OCI-LY3 (cell line): ENCODE measurements around the gene A3GALT2.

Experiments used
- H2AFZ ChIP-seq: fragments of 200-600, 300-600 bp; shearing (Covaris generic); 2 replicates; pipeline ENCODE4 v1.6.0; 2014; ENCODE audit warnings: antibody characterized with exemption, low read depth, low read length
- H3K27ac ChIP-seq: fragments of 200-600, 300-600 bp; sonication (generic); 2 replicates; pipeline ENCODE4 v1.5.1; 2014; ENCODE audit warnings: mild to moderate bottlenecking, low read length, moderate library complexity, mixed read lengths
- H3K27me3 ChIP-seq: fragments of 200-600, 300-600 bp; sonication (generic); 2 replicates; pipeline ENCODE4 v1.6.1; 2014; ENCODE audit warnings: low read depth, low read length, mixed read lengths
- H3K36me3 ChIP-seq: fragments of 200-600, 300-600 bp; sonication (generic); replicated peaks from 2 replicates; pipeline ENCODE3; 2014; ENCODE audit warnings: low read depth, low read length, mixed read lengths
- H3K4me1 ChIP-seq: fragments of 300-600, 200-600 bp; sonication (generic); 2 replicates; pipeline ENCODE4 v1.6.1; 2014; ENCODE audit warnings: low read length, mixed read lengths
- H3K4me2 ChIP-seq: fragments of 200-600, 300-600 bp; sonication (generic); 2 replicates; pipeline ENCODE4 v1.6.1; 2014; ENCODE audit warnings: low read length, mixed read lengths
- H3K4me3 ChIP-seq: fragments of 300-600, 200-600 bp; sonication (generic); 2 replicates; pipeline ENCODE4 v1.5.1; 2014; ENCODE audit warnings: antibody characterized with exemption, mild to moderate bottlenecking, low read length, moderate library complexity
- H3K79me2 ChIP-seq: fragments of 300-600, 200-600 bp; shearing (Covaris generic); 2 replicates; pipeline ENCODE4 v1.6.1; 2014; ENCODE audit warnings: mild to moderate bottlenecking, low read length, mixed read lengths
- H3K9ac ChIP-seq: fragments of 300-600, 200-600 bp; shearing (Covaris generic); 2 replicates; pipeline ENCODE4 v1.6.0; 2014; ENCODE audit warnings: mild to moderate bottlenecking, low read length, moderate library complexity
- H3K9me3 ChIP-seq: fragments of 200-600, 300-600 bp; shearing (Covaris generic); 2 replicates; pipeline ENCODE4 v1.6.1; 2014; ENCODE audit warnings: low read length, mixed read lengths; ENCODE audit not compliant: insufficient read depth
- H4K20me1 ChIP-seq: fragments of 200-600, 300-600 bp; sonication (generic); 2 replicates; pipeline ENCODE4 v1.6.1; 2016; ENCODE audit warnings: low read length, mixed read lengths; ENCODE audit not compliant: insufficient read depth
- CTCF ChIP-seq: fragments of 200-600, 300-600 bp; sonication (generic); IDR thresholded peaks from 2 replicates; pipeline ENCODE4 v1.5.1; 2014; ENCODE audit warnings: antibody characterized with exemption, low read length, low read depth
- EZH2phosphoT487 ChIP-seq: fragments of 200-600 bp; shearing (Covaris generic); IDR thresholded peaks from 2 replicates; pipeline ENCODE4 v1.6.1; 2018; ENCODE audit warnings: antibody characterized with exemption, mixed run types, low read depth

A3GALT2 gene

GRCh38 chr1:33322870-33323585, 2.1 kb upstream of the A3GALT2 start:
- Histone ChIP-seq H3K27ac (no peak overlapping the region), H3K9ac (no peak overlapping the region), H3K79me2 (no peaks in the 10 kb centered on the region), H3K4me2 (no peak overlapping the region), H3K9me3 (no peaks in the 10 kb centered on the region), H3K27me3 (no peaks in the 10 kb centered on the region), H3K36me3 (no peaks in the 10 kb centered on the region), H2AFZ (no peak overlapping the region), H3K4me1 (no peaks in the 10 kb centered on the region), H3K4me3 (no peak overlapping the region), H4K20me1 (no peaks in the 10 kb centered on the region)
- TF ChIP-seq EZH2phosphoT487 (no peak), CTCF (no peak)

GRCh38 chr1:33322109-33322508, 1.2 kb upstream of the A3GALT2 start:
- H3K27me3 ChIP-seq = no peaks in the 10 kb centered on the region
- no peak overlapping the region for H2AFZ ChIP-seq
- TF ChIP-seq EZH2phosphoT487 (no peak), CTCF (no peak)
- H3K79me2 ChIP-seq = no peaks in the 10 kb centered on the region
- no peak overlapping the region for H3K4me2 ChIP-seq
- H3K9ac ChIP-seq = no peak overlapping the region
- H3K27ac ChIP-seq = no peak overlapping the region
- H3K4me3 ChIP-seq = no peak overlapping the region
- no peaks in the 10 kb centered on the region for H3K36me3 ChIP-seq
- no peaks in the 10 kb centered on the region for H3K9me3 ChIP-seq
- H3K4me1 ChIP-seq = no peaks in the 10 kb centered on the region
- no peaks in the 10 kb centered on the region for H4K20me1 ChIP-seq

- Histone ChIP-seq H3K36me3 (no peaks in the 10 kb centered on the region), H3K4me2 (no peak overlapping the region), H3K4me3 (no peak overlapping the region), H3K27me3 (no peaks in the 10 kb centered on the region), H3K9me3 (no peaks in the 10 kb centered on the region), H2AFZ (no peak overlapping the region), H3K9ac (no peak overlapping the region), H4K20me1 (no peaks in the 10 kb centered on the region), H3K4me1 (no peaks in the 10 kb centered on the region), H3K79me2 (no peaks in the 10 kb centered on the region), H3K27ac (no peak overlapping the region)
- TF ChIP-seq CTCF (no peak), EZH2phosphoT487 (no peak)
These were observed 280 bp upstream of the A3GALT2 start for GRCh38 chr1:33321178-33321577.

- H3K4me1 ChIP-seq = no peaks in the 10 kb centered on the region
- no peak overlapping the region for H3K27ac ChIP-seq
- H2AFZ ChIP-seq = no peak overlapping the region
- no peaks in the 10 kb centered on the region for H3K9me3 ChIP-seq
- no peak overlapping the region for H3K4me3 ChIP-seq
- no peak overlapping the region for H3K9ac ChIP-seq
- no peak for TF ChIP-seq CTCF
- H3K27me3 ChIP-seq = no peaks in the 10 kb centered on the region
- H3K36me3 ChIP-seq = no peaks in the 10 kb centered on the region
- H3K79me2 ChIP-seq = no peaks in the 10 kb centered on the region
- H4K20me1 ChIP-seq = no peaks in the 10 kb centered on the region
- H3K4me2 ChIP-seq = no peak overlapping the region
These were observed 814 bp downstream of the A3GALT2 start for GRCh38 chr1:33319949-33320618.
